ENCODE measurements around the gene MPHOSPH8.

Gene MPHOSPH8

GRCh38 chr13:19673473-19674430 lies 40.3 kb downstream of the MPHOSPH8 start:
- CTCF ChIA-PET: interaction anchor here (1.2 kb wide), 1 partner anchor 189 kb away, joined by 3 read pairs; no protein-coding TSS in a partner anchor
- TF ChIP-seq, protein P1, sequence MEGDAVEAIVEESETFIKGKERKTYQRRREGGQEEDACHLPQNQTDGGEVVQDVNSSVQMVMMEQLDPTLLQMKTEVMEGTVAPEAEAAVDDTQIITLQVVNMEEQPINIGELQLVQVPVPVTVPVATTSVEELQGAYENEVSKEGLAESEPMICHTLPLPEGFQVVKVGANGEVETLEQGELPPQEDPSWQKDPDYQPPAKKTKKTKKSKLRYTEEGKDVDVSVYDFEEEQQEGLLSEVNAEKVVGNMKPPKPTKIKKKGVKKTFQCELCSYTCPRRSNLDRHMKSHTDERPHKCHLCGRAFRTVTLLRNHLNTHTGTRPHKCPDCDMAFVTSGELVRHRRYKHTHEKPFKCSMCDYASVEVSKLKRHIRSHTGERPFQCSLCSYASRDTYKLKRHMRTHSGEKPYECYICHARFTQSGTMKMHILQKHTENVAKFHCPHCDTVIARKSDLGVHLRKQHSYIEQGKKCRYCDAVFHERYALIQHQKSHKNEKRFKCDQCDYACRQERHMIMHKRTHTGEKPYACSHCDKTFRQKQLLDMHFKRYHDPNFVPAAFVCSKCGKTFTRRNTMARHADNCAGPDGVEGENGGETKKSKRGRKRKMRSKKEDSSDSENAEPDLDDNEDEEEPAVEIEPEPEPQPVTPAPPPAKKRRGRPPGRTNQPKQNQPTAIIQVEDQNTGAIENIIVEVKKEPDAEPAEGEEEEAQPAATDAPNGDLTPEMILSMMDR (conservative IDR thresholded peaks at IDR 0.05; ENCODE audit: low read depth): no peak
- DNase-seq (ENCODE audit: low spot score): no peak
- POLR2A ChIA-PET (ENCODE audit: low non-redundant PET): no interaction called here
- no peak overlapping the region for H3K27ac ChIP-seq

- POLR2A ChIA-PET (ENCODE audit: low non-redundant PET): no interaction called here
- no peak overlapping the region for H3K27ac ChIP-seq
- TF ChIP-seq, protein P1 (conservative IDR thresholded peaks at IDR 0.05; ENCODE audit: low read depth): no peak
- CTCF ChIA-PET: interaction anchor here (1.2 kb wide), 1 partner anchor 188 kb away, joined by 3 read pairs; no protein-coding TSS in a partner anchor
- DNase-seq (ENCODE audit: low spot score): no peak
Observed at GRCh38 chr13:19674898-19675297, 41.4 kb downstream of the MPHOSPH8 start.

DNA sequence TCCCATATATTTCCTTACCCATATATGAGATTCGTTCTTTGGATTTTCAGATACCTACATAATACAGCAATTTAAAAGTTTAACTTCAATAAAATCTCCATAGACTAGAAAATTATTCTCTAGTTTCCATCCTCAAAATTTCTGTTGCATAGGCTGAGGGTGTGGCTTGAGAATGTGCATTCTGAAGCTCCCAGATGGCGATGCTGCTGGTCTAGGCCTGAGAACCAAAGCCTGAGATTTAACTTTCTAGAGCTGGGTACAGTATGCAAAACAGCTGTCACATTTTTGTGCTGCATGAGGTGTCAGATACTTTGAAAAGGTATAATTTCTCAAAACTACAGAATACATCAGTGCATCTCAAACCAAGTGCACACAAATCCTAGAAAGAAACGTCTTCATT lies 42.7 kb downstream of the MPHOSPH8 start:
- ChIA-PET POLR2A (ENCODE audit: low non-redundant PET) (no interaction called here), CTCF (interaction anchor here (0.7 kb wide), 1 partner anchor 185 kb away, joined by 3 read pairs; no protein-coding TSS in a partner anchor)
- no peak overlapping the region for H3K27ac ChIP-seq
- DNase-seq (ENCODE audit: low spot score): no peak
- TF ChIP-seq, protein P1 (conservative IDR thresholded peaks at IDR 0.05; ENCODE audit: low read depth): no peak

DNA sequence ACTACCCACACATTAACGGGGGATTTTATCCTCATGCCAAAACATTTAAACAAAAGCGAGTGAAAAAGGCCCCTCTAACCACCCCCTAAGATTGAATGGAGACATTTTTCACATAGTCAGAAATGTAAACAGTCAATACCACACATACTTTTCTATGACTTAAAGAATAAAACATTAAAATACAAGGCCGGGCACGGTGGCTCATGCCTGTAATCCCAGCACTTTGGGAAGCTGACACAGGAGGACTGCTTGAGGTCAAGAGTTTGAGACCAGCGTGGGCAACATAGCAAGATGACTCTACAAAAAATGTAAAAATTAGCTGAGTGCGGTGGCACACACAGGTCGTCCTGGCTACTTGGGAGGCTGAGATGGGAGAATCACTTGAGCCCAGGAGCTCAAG lies 47.3 kb downstream of the MPHOSPH8 start:
- CTCF ChIA-PET: no interaction called here
- no peak overlapping the region for H3K27ac ChIP-seq
- POLR2A ChIA-PET (ENCODE audit: low non-redundant PET): no interaction called here
- no peak for DNase-seq (ENCODE audit: low spot score)
- TF ChIP-seq, protein P1 (conservative IDR thresholded peaks at IDR 0.05; ENCODE audit: low read depth): no peak

- ChIA-PET CTCF (no interaction called here), POLR2A (ENCODE audit: low non-redundant PET) (no interaction called here)
- DNase-seq (ENCODE audit: low spot score): no peak
- TF ChIP-seq, protein P1 (conservative IDR thresholded peaks at IDR 0.05; ENCODE audit: low read depth): no peak
- H3K27ac ChIP-seq: no peak overlapping the region
Observed at GRCh38 chr13:19681517-19681916, 48.1 kb downstream of the MPHOSPH8 start.

GRCh38 chr13:19685034-19685433 lies 51.6 kb downstream of the MPHOSPH8 start:
- H3K27ac ChIP-seq: no peak overlapping the region

More at GRCh38 chr13:19685034-19685433, 51.6 kb downstream of the MPHOSPH8 start:
- ChIA-PET POLR2A (ENCODE audit: low non-redundant PET) (no interaction called here), CTCF (no interaction called here)
- TF ChIP-seq, protein P1 (conservative IDR thresholded peaks at IDR 0.05; ENCODE audit: low read depth): no peak
- no peak for DNase-seq (ENCODE audit: low spot score)

Data from RWPE1 (cell line).